HG03175 (cell line): ENCODE data around the gene MYH11.

ENCODE experiments used
- ATAC-seq: cut with Tn5 transposase; IDR thresholded peaks from one replicate; pipeline ENCODE4 v1.9.1; 2021; ENCODE audit warnings: mild to moderate bottlenecking, moderate library complexity; ENCODE audit not compliant: unreplicated experiment

The MYH11 gene

GRCh38 chr16:15856901-15857698 lies at the start of gene MYH11:
MYH11 (minus strand) TSS chr16:15857028; CDS start chr16:15838252, 18,776 bp downstream.
- ATAC-seq: no peak

- ATAC-seq: no peak
Observed at GRCh38 chr16:15906439-15906838, 49.6 kb upstream of the MYH11 start.

- ATAC-seq: no peak
Observed at GRCh38 chr16:15903960-15904359, 47.1 kb upstream of the MYH11 start.

GRCh38 chr16:15900901-15901500 lies 44.2 kb upstream of the MYH11 start:
- ATAC-seq: no peak

GRCh38 chr16:15900357-15900756 lies 43.5 kb upstream of the MYH11 start:
- no peak for ATAC-seq

GRCh38 chr16:15899538-15900100 lies 42.8 kb upstream of the MYH11 start:
- ATAC-seq: peak; percentile 59

- ATAC-seq: no peak
Observed at GRCh38 chr16:15898654-15899053, 41.8 kb upstream of the MYH11 start.

GRCh38 chr16:15897834-15898254 lies 41.0 kb upstream of the MYH11 start:
- peak; percentile 56 for ATAC-seq

- no peak for ATAC-seq
Observed at GRCh38 chr16:15897121-15897780, 40.4 kb upstream of the MYH11 start.

GRCh38 chr16:15894571-15895374 lies 37.9 kb upstream of the MYH11 start:
- no peak for ATAC-seq

GRCh38 chr16:15891508-15891907 lies 34.7 kb upstream of the MYH11 start:
- ATAC-seq: no peak

GRCh38 chr16:15888072-15888976 lies 31.5 kb upstream of the MYH11 start, which contains the start of gene CEP20:
CEP20 (minus strand) TSS chr16:15888603; CDS start chr16:15888585, 18 bp downstream.
- ATAC-seq: peak; percentile 99

GRCh38 chr16:15887283-15887682 lies 30.5 kb upstream of the MYH11 start:
- ATAC-seq: no peak

- ATAC-seq: no peak
Observed at GRCh38 chr16:15886078-15886477, 29.2 kb upstream of the MYH11 start.

- ATAC-seq: no peak
Observed at GRCh38 chr16:15885560-15886001, 28.8 kb upstream of the MYH11 start.

- no peak for ATAC-seq
Observed at GRCh38 chr16:15882563-15882962, 25.7 kb upstream of the MYH11 start.

- ATAC-seq: no peak
Observed at GRCh38 chr16:15881794-15882379, 25.1 kb upstream of the MYH11 start.

GRCh38 chr16:15880434-15881308 lies 23.8 kb upstream of the MYH11 start:
- no peak for ATAC-seq
